Tibial nerve (tissue), 4 donors: ENCODE data around the gene PAMR1. TPM values are rescaled to one million over a fixed set of nuclear protein-coding genes. Genes with fewer than 3 reads are reported as not detected.
A peak's percentile ranks its signal among the peaks of the same experiment; 100 is the strongest.

ENCODE experiments used
- DNase-seq, 2 donors: peaks; one replicate each; pipeline ENCODE4 v3.0.0-alpha.2; 2019; ENCODE audit warnings: low spot score in 2 of 2
- H3K27ac ChIP-seq, 4 donors: fragments of 200-600 bp; sonication (generic) in 3 of 4; one replicate each; pipeline ENCODE4 v1.5.1; 2017 to 2019; ENCODE audit warnings: mild to moderate bottlenecking in 1 of 4
- H3K27me3 ChIP-seq, 2 donors: fragments of 200-600 bp; sonication (generic) in 1 of 2; one replicate each; pipeline versions ENCODE4 v1.5.1 to v1.6.0; 2017 to 2019
- H3K36me3 ChIP-seq, 3 donors: fragments of 200-600 bp; sonication (generic); one replicate each; pipeline ENCODE4 v1.5.1; 2018 to 2019
- H3K4me1 ChIP-seq, 4 donors: fragments of 200-600 bp; sonication (generic) in 3 of 4; one replicate each; pipeline ENCODE4 v1.5.1; 2017 to 2019
- H3K4me3 ChIP-seq, 4 donors: fragments of 200-600 bp; sonication (generic) in 3 of 4; one replicate each; pipeline ENCODE4 v1.5.1; 2017 to 2019; ENCODE audit warnings: mild to moderate bottlenecking in 1 of 4, moderate library complexity in 1 of 4
- H3K9me3 ChIP-seq, 4 donors: fragments of 200-600 bp; sonication (generic) in 3 of 4; one replicate each; pipeline ENCODE4 v1.5.1; 2017 to 2019
- EP300 ChIP-seq, 2 donors: sonication (generic); formaldehyde crosslinking; IDR thresholded peaks; one replicate each; pipeline ENCODE4 v1.6.1; 2017; ENCODE audit warnings: antibody characterized with exemption in 2 of 2, mild to moderate bottlenecking in 1 of 2
- POLR2A ChIP-seq, 2 donors: fragments of 450-650 bp; IDR thresholded peaks; one replicate each; pipeline ENCODE4 v1.6.1; 2017; ENCODE audit warnings: antibody characterized with exemption in 2 of 2, mild to moderate bottlenecking in 2 of 2, moderate library complexity in 2 of 2
- WGBS, 2 donors: methylation state at CpG; one replicate each; pipeline ENCODE4 v1.1.5; 2018; 5-methylcytosine and 5-hydroxymethylcytosine counted together
- total RNA-seq, 4 donors: library from RNA; depleted of rRNA; stranded (reverse); fragments of >200 nt; gene quantifications; one replicate each; pipeline ENCODE4 v1.1.0, GENCODE V29; 2016
- TF ChIP-seq, protein P1 (sequence below), 5 experiments: fragments of 200-600 bp in 3 of 5; fragments of 450-650 bp in 2 of 5; sonication (generic) in 3 of 5; IDR thresholded peaks; one replicate each; pipeline ENCODE4 v1.5.1; 2016 to 2019; ENCODE audit warnings: antibody characterized with exemption in 5 of 5, mild to moderate bottlenecking in 3 of 5, moderate library complexity in 2 of 5

PAMR1 gene
- total RNA-seq, 4 donors from 2014 or later: 6.9 to 10.8 (median 7.7) TPM

DNA sequence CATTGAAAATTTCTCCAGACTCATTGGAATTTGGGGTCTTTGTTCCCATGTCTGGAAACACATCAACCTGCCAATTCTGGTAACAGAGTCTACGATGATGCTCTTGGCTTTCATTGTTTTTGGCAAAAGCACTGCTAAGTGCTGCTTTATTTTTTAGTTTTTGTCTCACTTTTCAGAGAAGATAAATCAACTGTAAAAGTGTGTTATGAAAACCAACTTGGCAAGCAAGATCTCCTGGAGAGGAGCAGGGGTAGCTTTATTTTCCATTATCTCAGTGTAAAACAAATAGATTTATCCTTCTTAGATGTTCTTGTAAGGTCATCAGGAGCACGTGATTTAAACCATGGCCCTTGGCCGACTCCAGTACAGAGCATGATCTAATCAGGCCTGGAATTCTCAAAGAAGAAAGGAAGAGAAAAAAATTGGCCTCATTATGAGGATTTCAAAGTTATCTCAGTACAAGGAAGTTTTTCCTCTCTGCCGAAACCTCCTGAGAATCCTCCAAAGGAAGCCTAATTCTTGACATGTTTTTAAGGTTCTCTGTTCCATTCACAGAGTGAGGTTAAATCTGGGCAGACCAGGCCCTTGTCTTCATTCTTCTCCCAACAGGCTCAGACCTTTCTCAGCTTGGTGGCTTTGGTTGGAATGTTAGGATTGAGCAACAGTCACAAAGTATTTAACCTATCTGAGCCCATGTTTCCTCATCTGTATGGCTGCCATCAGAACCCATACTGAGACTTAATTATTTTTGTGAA lies 16.4 kb upstream of the PAMR1 start:
- Histone ChIP-seq H3K27me3 (no peaks in the 10 kb centered on the region), H3K36me3 (no peaks in the 10 kb centered on the region), H3K9me3 (no peaks in the 10 kb centered on the region), H3K4me1 (peaks cover 0 to 31% (median 0%) of the 10 kb centered on the region in 4 donors), H3K4me3 (no peak overlapping the region), H3K27ac (peak overlapping the region in 2 of 4 donors; percentile 15 to 55)
- WGBS, 2 donors: 10 to 17% methylated on average over 4 of the region's 4 CpGs
- peak; percentile 43 to 65 for DNase-seq
- TF ChIP-seq POLR2A (IDR thresholded peaks at IDR 0.05): no peak
- TF ChIP-seq EP300 (IDR thresholded peaks at IDR 0.05): peak in 1 of 2 donors; percentile 87
- TF ChIP-seq, protein P1, sequence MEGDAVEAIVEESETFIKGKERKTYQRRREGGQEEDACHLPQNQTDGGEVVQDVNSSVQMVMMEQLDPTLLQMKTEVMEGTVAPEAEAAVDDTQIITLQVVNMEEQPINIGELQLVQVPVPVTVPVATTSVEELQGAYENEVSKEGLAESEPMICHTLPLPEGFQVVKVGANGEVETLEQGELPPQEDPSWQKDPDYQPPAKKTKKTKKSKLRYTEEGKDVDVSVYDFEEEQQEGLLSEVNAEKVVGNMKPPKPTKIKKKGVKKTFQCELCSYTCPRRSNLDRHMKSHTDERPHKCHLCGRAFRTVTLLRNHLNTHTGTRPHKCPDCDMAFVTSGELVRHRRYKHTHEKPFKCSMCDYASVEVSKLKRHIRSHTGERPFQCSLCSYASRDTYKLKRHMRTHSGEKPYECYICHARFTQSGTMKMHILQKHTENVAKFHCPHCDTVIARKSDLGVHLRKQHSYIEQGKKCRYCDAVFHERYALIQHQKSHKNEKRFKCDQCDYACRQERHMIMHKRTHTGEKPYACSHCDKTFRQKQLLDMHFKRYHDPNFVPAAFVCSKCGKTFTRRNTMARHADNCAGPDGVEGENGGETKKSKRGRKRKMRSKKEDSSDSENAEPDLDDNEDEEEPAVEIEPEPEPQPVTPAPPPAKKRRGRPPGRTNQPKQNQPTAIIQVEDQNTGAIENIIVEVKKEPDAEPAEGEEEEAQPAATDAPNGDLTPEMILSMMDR (IDR thresholded peaks at IDR 0.05): no peak

DNA sequence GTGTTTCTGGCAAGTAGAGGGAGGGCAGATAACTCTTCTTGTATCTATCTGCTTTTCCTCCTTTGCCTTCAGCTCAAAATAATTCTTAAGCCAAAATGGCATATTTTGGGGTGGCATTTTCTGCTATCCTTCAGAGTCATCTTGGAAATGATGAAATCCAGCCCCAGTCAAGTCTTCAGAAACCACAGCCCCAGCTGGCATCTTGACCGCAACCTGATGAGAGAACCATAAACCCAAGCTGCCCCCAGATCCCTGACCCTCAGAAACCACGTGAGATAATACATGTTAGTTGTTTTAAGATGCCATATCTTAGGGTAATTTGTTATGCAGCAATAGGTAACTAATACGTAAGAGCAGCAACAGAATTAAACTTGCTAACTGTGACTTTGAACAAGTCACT lies 15.1 kb upstream of the PAMR1 start:
- Histone ChIP-seq H3K4me1 (peaks cover 0 to 31% (median 0%) of the 10 kb centered on the region in 4 donors), H3K27ac (no peak overlapping the region), H3K4me3 (no peak overlapping the region), H3K27me3 (no peaks in the 10 kb centered on the region), H3K9me3 (no peaks in the 10 kb centered on the region), H3K36me3 (no peaks in the 10 kb centered on the region)
- WGBS, 2 donors: 67 to 78% methylated on average over 3 of the region's 3 CpGs
- no peak for DNase-seq
- TF ChIP-seq, protein P1 (IDR thresholded peaks at IDR 0.05): no peak
- TF ChIP-seq EP300 (IDR thresholded peaks at IDR 0.05): no peak
- TF ChIP-seq POLR2A (IDR thresholded peaks at IDR 0.05): no peak

DNA sequence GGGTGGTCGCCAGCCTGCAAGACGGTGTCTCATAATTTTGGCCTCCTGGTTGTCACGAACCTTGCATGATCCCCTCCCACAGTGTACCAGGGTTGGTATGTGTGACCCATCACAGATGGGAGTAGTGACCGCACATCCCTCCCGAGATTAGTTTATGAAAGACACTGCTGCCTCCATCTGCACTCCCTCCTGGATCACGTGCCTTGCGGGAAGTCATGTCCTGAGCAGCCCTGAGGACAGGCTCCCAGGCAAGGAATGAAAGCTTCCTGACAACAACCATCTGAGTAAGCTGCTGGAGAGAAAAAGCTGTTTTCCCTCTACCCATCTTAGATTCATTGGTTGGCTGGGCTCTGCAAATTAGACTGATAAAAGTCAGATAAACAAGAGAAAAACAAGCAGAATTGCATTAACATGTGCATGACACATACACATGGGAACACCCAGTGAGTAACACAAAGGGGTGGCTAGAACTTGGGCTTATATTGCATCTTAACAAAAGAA lies 14.4 kb upstream of the PAMR1 start:
- Histone ChIP-seq H3K36me3 (no peaks in the 10 kb centered on the region), H3K27me3 (no peaks in the 10 kb centered on the region), H3K27ac (no peak overlapping the region), H3K4me1 (peaks cover 0 to 31% (median 0%) of the 10 kb centered on the region in 4 donors), H3K4me3 (no peak overlapping the region), H3K9me3 (no peaks in the 10 kb centered on the region)
- peak; percentile 38 to 59 for DNase-seq
- 52 to 61% methylated on average over 7 of the region's 7 CpGs for WGBS, 2 donors
- TF ChIP-seq, protein P1 (IDR thresholded peaks at IDR 0.05): no peak
- TF ChIP-seq EP300 (IDR thresholded peaks at IDR 0.05): peak in 1 of 2 donors; percentile 66

DNA sequence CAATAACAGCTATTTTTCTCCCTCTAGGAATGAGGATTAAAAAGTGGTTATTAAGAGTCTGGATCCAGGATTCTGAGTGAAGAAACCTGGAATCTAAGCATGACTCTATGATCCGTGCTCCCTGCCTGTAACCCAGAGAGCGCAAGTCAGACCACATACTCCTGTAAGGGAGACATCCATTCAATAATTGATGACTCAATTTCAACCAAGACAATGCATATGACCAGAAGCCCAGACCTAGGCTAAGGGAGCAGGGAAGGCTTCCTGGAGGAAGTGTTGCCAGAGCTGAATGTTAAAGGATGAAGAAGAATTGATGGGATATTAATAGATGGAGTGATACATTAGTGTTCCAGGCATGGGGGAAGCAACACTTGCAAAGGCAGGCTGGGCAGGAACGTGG lies 13.8 kb upstream of the PAMR1 start:
- Histone ChIP-seq H3K36me3 (no peaks in the 10 kb centered on the region), H3K9me3 (no peaks in the 10 kb centered on the region), H3K4me3 (no peak overlapping the region), H3K27ac (no peak overlapping the region), H3K4me1 (peaks cover 0 to 31% (median 0%) of the 10 kb centered on the region in 4 donors), H3K27me3 (no peaks in the 10 kb centered on the region)
- TF ChIP-seq EP300 (IDR thresholded peaks at IDR 0.05) (no peak), POLR2A (IDR thresholded peaks at IDR 0.05) (no peak)
- TF ChIP-seq, protein P1 (IDR thresholded peaks at IDR 0.05): no peak
- WGBS, 2 donors: 50 to 51% methylated on average over 3 of the region's 3 CpGs
- no peak for DNase-seq

DNA sequence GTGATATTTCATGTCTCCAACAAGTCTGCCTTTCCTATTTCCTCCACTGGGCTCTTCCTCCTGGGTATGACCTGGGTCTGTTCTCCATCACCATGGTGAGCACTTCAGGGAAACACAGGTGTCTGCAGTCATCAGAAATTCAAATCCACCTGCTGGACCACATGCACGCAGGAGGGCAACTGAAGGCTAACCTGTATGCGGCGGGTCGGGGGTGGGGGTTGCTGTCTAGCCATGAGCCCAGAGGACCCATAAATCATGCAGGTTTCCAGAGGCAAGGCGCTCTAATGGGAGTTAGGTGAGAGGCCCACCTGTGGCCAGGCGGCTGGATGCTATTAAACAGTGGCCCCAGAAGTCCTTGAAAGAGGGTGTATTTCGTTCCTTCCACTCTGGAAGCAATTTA lies 11.1 kb upstream of the PAMR1 start:
- H3K4me1 ChIP-seq: peaks cover 0 to 16% (median 0%) of the 10 kb centered on the region in 4 donors
- DNase-seq: no peak
- H3K4me3 ChIP-seq: no peak overlapping the region
- no peaks in the 10 kb centered on the region for H3K36me3 ChIP-seq
- H3K27me3 ChIP-seq: no peaks in the 10 kb centered on the region
- no peaks in the 10 kb centered on the region for H3K9me3 ChIP-seq
- WGBS, 2 donors: 93 to 97% methylated on average over 7 of the region's 7 CpGs
- TF ChIP-seq POLR2A (IDR thresholded peaks at IDR 0.05) (no peak), EP300 (IDR thresholded peaks at IDR 0.05) (no peak)
- TF ChIP-seq, protein P1 (IDR thresholded peaks at IDR 0.05): no peak
- H3K27ac ChIP-seq: no peak overlapping the region
